VCaP (cell line): Measurements from ENCODE around the gene FNDC11.

ENCODE experiments used
- H3K27ac ChIP-seq: fragments of 450-650 bp; 2 replicates; pipeline ENCODE4 v1.5.1; 2017
- CTCF ChIP-seq: fragments of 450-650 bp; conservative IDR thresholded peaks from 2 replicates; pipeline ENCODE4 v1.5.1; 2017; ENCODE audit warnings: mild to moderate bottlenecking, moderate library complexity

FNDC11 gene

GRCh38 chr20:63552481-63553249 lies 1.3 kb upstream of the FNDC11 start:
- H3K27ac ChIP-seq, result no peak overlapping the region
- TF ChIP-seq CTCF, result no peak

GRCh38 chr20:63553251-63553932 lies 567 bp upstream of the FNDC11 start:
- peak overlapping the region; percentile 40; the same call in 1 of the 2 replicates for H3K27ac ChIP-seq
- no peak for TF ChIP-seq CTCF

- TF ChIP-seq CTCF, result no peak
- H3K27ac ChIP-seq, result no peak overlapping the region
Measured at GRCh38 chr20:63554361-63555278, 661 bp downstream of the FNDC11 start.

GRCh38 chr20:63555661-63556381 lies 1.9 kb downstream of the FNDC11 start:
- H3K27ac ChIP-seq, result no peak overlapping the region
- no peak for TF ChIP-seq CTCF

- no peak overlapping the region for H3K27ac ChIP-seq
- TF ChIP-seq CTCF, result no peak
Measured at GRCh38 chr20:63556873-63557478, 3.0 kb downstream of the FNDC11 start.

GRCh38 chr20:63557481-63557891 lies 3.5 kb downstream of the FNDC11 start:
- H3K27ac ChIP-seq, result no peak overlapping the region
- TF ChIP-seq CTCF, result no peak
